HCT116 (cell line): Measurements from ENCODE around the gene GAS2L2. TPM values are rescaled to one million over a fixed set of nuclear protein-coding genes. Genes with fewer than 3 reads are reported as not detected.

Experiments used
- ATAC-seq: fragments of 200-7000 bp; cut with Tn5 transposase; 2 replicates; pipeline ENCODE4 v1.9.1; 2020; ENCODE audit warnings: mild to moderate bottlenecking, moderate library complexity
- BruUV-seq: library from RNA; stranded (reverse); fragments of 400-500 nt; replicated peaks from 2 replicates; lab custom pipeline; 2021; lab: Mats Ljungman, UMichigan
- CTCF ChIA-PET: fragments of 300-600 bp; sonication (Branson Sonifier 250); formaldehyde crosslinking; loops from one replicate; lab custom pipeline; 2021; ENCODE audit warnings: antibody characterized with exemption; lab: Charles Lee
- POLR2A ChIA-PET: fragments of 300-600, 350-600 bp; sonication (Branson Sonifier 250); formaldehyde crosslinking; loops from one replicate; lab custom pipeline; 2021; ENCODE audit warnings: antibody characterized with exemption; lab: Charles Lee
- RAD21 ChIA-PET, 2 experiments: fragments of 300-600 bp; sonication (Branson Sonifier 250); formaldehyde crosslinking; loops; one replicate each; lab custom pipeline; 2023; ENCODE audit warnings: low total read pairs in 2 of 2; ENCODE audit not compliant: uncharacterized antibody in 2 of 2, unreplicated experiment in 2 of 2, low non-redundant PET in 1 of 2; lab: Charles Lee
- DNase-seq: peaks from one replicate; pipeline ENCODE4 v3.0.0-alpha.2; 2010; ENCODE audit warnings: low read depth, low spot score
- H2AFZ ChIP-seq: fragments of 200-600 bp; shearing (Covaris generic), sonication (generic); 2 replicates; pipeline ENCODE4 v1.6.1; 2017; ENCODE audit warnings: low read depth, mixed run types, mixed read lengths, antibody characterized with exemption, low read length; ENCODE audit not compliant: poor library complexity, severe bottlenecking
- H3K27ac ChIP-seq: 2 replicates; pipeline ENCODE4 v1.5.1; 2012; ENCODE audit warnings: low read depth, low read length
- H3K27me3 ChIP-seq: fragments of 200-600 bp; sonication (generic); 2 replicates; pipeline ENCODE4 v1.6.1; 2016; ENCODE audit warnings: mixed run types, low read length, mixed read lengths; ENCODE audit not compliant: insufficient read depth
- H3K36me3 ChIP-seq, 2 experiments: fragments of 200-500 bp in 1 of 2; fragments of 200-600 bp in 1 of 2; sonication (Bioruptor generic) in 1 of 2; sonication (generic) in 1 of 2; 2 replicates each; pipeline versions ENCODE4 v1.5.1 to v1.6.1; 2014 to 2016; ENCODE audit warnings: low read length in 2 of 2, inconsistent platforms in 1 of 2, mixed read lengths in 1 of 2, mixed run types in 1 of 2; ENCODE audit not compliant: insufficient read depth in 2 of 2, control insufficient read depth in 1 of 2
- H3K4me1 ChIP-seq, 2 experiments: fragments of 200-600 bp in 1 of 2; sonication (generic) in 1 of 2; 2 replicates each; pipeline versions ENCODE4 v1.5.1 to v1.6.1; 2012 to 2017; ENCODE audit warnings: low read length in 2 of 2, inconsistent platforms in 1 of 2, mild to moderate bottlenecking in 1 of 2, mixed read lengths in 1 of 2, mixed run types in 1 of 2, moderate library complexity in 1 of 2; ENCODE audit not compliant: insufficient read depth in 2 of 2, control insufficient read depth in 1 of 2
- H3K4me2 ChIP-seq: fragments of 200-600 bp; sonication (generic); 2 replicates; pipeline ENCODE4 v1.6.1; 2017; ENCODE audit warnings: mixed run types, low read length, mixed read lengths
- H3K4me3 ChIP-seq, 2 experiments: fragments of 200-600 bp in 1 of 2; sonication (generic) in 1 of 2; replicated peaks in 1 of 2; 2 replicates each; pipeline ENCODE4 v1.5.1; 2011 to 2016; ENCODE audit warnings: low read length in 2 of 2, control low read depth in 1 of 2, low read depth in 1 of 2, mild to moderate bottlenecking in 1 of 2, mixed read lengths in 1 of 2, mixed run types in 1 of 2
- H3K79me2 ChIP-seq: fragments of 200-600 bp; sonication (generic); 2 replicates; pipeline ENCODE4 v1.6.1; 2017; ENCODE audit warnings: mild to moderate bottlenecking, mixed run types, low read length, moderate library complexity, mixed read lengths; ENCODE audit not compliant: insufficient read depth
- H3K9ac ChIP-seq: fragments of 200-600 bp; sonication (generic); 2 replicates; pipeline ENCODE4 v1.6.1; 2016; ENCODE audit warnings: low read length, mixed read lengths
- H3K9me2 ChIP-seq: fragments of 200-600 bp; sonication (generic), shearing (Covaris generic); 2 replicates; pipeline ENCODE4 v1.6.1; 2017; ENCODE audit warnings: mixed run types, mild to moderate bottlenecking, moderate library complexity; ENCODE audit not compliant: insufficient read depth
- H3K9me3 ChIP-seq, 2 experiments: fragments of 200-500 bp in 1 of 2; fragments of 200-600 bp in 1 of 2; sonication (Bioruptor generic) in 1 of 2; sonication (generic) in 1 of 2; 2 replicates each; pipeline ENCODE4 v1.6.1; 2014 to 2017; ENCODE audit warnings: low read length in 2 of 2, mixed read lengths in 2 of 2, inconsistent platforms in 1 of 2, low read depth in 1 of 2, mild to moderate bottlenecking in 1 of 2, mixed run types in 1 of 2, moderate library complexity in 1 of 2; ENCODE audit not compliant: control insufficient read depth in 1 of 2, insufficient read depth in 1 of 2
- H4K20me1 ChIP-seq: fragments of 200-600 bp; sonication (generic), shearing (Covaris generic); 2 replicates; pipeline ENCODE4 v1.6.1; 2017; ENCODE audit warnings: mixed run types, mild to moderate bottlenecking, moderate library complexity; ENCODE audit not compliant: insufficient read depth
- CTCF ChIP-seq, 3 experiments: fragments of 200-600 bp in 1 of 3; sonication (generic) in 1 of 3; IDR thresholded peaks in 2 of 3; conservative IDR thresholded peaks in 1 of 3; 2 replicates each; pipeline ENCODE4 v1.5.1; 2012 to 2017; ENCODE audit warnings: low read depth in 2 of 3, low read length in 2 of 3, antibody characterized with exemption in 1 of 3, borderline replicate concordance in 1 of 3, control low read depth in 1 of 3, mild to moderate bottlenecking in 1 of 3, mixed read lengths in 1 of 3, mixed run types in 1 of 3, moderate library complexity in 1 of 3; ENCODE audit not compliant: insufficient read depth in 1 of 3
- ELF1 ChIP-seq: IDR thresholded peaks from 2 replicates; pipeline ENCODE4 v1.6.1; 2012; ENCODE audit warnings: low read depth, borderline replicate concordance
- EZH2 ChIP-seq: fragments of 200-600 bp; sonication (generic); IDR thresholded peaks from 2 replicates; pipeline ENCODE4 v1.6.1; 2017; ENCODE audit warnings: antibody characterized with exemption, mixed run types
- MAX ChIP-seq: IDR thresholded peaks from 2 replicates; pipeline ENCODE4 v1.6.1; 2012
- SRF ChIP-seq: IDR thresholded peaks from 2 replicates; pipeline ENCODE4 v1.6.1; 2012; ENCODE audit warnings: low read depth
- ZNF274 ChIP-seq: fragments of 200-500 bp; sonication (Bioruptor generic); IDR thresholded peaks from 2 replicates; pipeline ENCODE4 v1.6.1; 2014; ENCODE audit warnings: mild to moderate bottlenecking, low read depth, low read length, inconsistent platforms
- intact Hi-C: fragments of 100-400 bp; cut with micrococcal nuclease; formaldehyde crosslinking; loops from 2 replicates; pipeline ENCODE4 v1.10.0; 2022
- total RNA-seq: library from RNA; stranded (reverse); gene quantifications from one replicate; pipeline ENCODE4 v1.2.1, GENCODE V29; 2021; ENCODE audit not compliant: unreplicated experiment

Gene GAS2L2
- total RNA-seq, 1 experiment from 2014 or later = not detected

- no peaks in the 10 kb centered on the region for H3K9me2 ChIP-seq
- H3K4me3 ChIP-seq = no peak overlapping the region
- no peaks in the 10 kb centered on the region for H3K79me2 ChIP-seq
- no peak overlapping the region for H3K4me2 ChIP-seq
- H3K4me1 ChIP-seq = peaks cover 0 to 3% of the 10 kb centered on the region in 2 experiments; a peak in 1 of 4 replicates
- H3K9me3 ChIP-seq = no peaks in the 10 kb centered on the region
- no peak overlapping the region for H2AFZ ChIP-seq
- CTCF ChIA-PET = no interaction called here
- H4K20me1 ChIP-seq = no peaks in the 10 kb centered on the region
- no peak overlapping the region for H3K9ac ChIP-seq
- intact Hi-C loops = no loop called here
- no peak for TF ChIP-seq MAX
- no peak for TF ChIP-seq ELF1
- RAD21 ChIA-PET = no interaction called here
- no peak overlapping the region for H3K27ac ChIP-seq
- H3K27me3 ChIP-seq = no peaks in the 10 kb centered on the region
- ATAC-seq (no peak), DNase-seq (no peak)
- POLR2A ChIA-PET = no interaction called here
- H3K36me3 ChIP-seq = peaks cover 14 to 17% of the 10 kb centered on the region in 2 experiments; a peak in 3 of 4 replicates
- no TSS peak for BruUV-seq
These were observed 25.4 kb downstream of the GAS2L2 start for GRCh38 chr17:35727635-35728034.

- no peaks in the 10 kb centered on the region for H3K79me2 ChIP-seq
- H4K20me1 ChIP-seq = no peaks in the 10 kb centered on the region
- no peak overlapping the region for H3K4me3 ChIP-seq
- no peak overlapping the region for H3K4me2 ChIP-seq
- ATAC-seq (no peak), DNase-seq (no peak)
- no peak overlapping the region for H3K27ac ChIP-seq
- H2AFZ ChIP-seq = no peak overlapping the region
- no peaks in the 10 kb centered on the region for H3K9me2 ChIP-seq
- ChIA-PET CTCF (no interaction called here), POLR2A (no interaction called here), RAD21 (no interaction called here)
- intact Hi-C loops = no loop called here
- H3K27me3 ChIP-seq = no peaks in the 10 kb centered on the region
- no peak overlapping the region for H3K9ac ChIP-seq
- no TSS peak for BruUV-seq
- H3K36me3 ChIP-seq = peaks cover 14 to 17% of the 10 kb centered on the region in 2 experiments; a peak in 3 of 4 replicates
- no peaks in the 10 kb centered on the region for H3K9me3 ChIP-seq
- TF ChIP-seq CTCF (IDR thresholded peaks at IDR 0.05 in 2 of 3, conservative IDR thresholded peaks at IDR 0.05 in 1 of 3; ENCODE audit: borderline replicate concordance in 1 of 3, insufficient read depth in 1 of 3, low read depth in 2 of 3, low read length in 2 of 3) (no peak), ZNF274 (no peak), SRF (no peak), EZH2 (no peak), MAX (no peak)
- H3K4me1 ChIP-seq = peaks cover 0 to 3% of the 10 kb centered on the region in 2 experiments; a peak in 1 of 4 replicates
These were observed 26.0 kb downstream of the GAS2L2 start for GRCh38 chr17:35726953-35727460.
